Activated gamma-delta T cell treated with Interleukin-2 at 50 U/mL for 16 hours (primary cell): ENCODE measurements around the gene OR2S2.
"Not testable (repeated sequence)": the region's sequence is repeated elsewhere in the genome, so short reads cannot be mapped to it uniquely, and the experiment has no call there.

Experiments used
- DNase-seq: peaks from one replicate; pipeline ENCODE4 v3.0.0-alpha.2; 2020

Gene OR2S2

GRCh38 chr9:35930989-35931388, 27.0 kb downstream of the OR2S2 start:
- no peak for DNase-seq

GRCh38 chr9:35930521-35930920, 27.4 kb downstream of the OR2S2 start:
- no peak for DNase-seq

GRCh38 chr9:35929453-35929718, 28.6 kb downstream of the OR2S2 start:
- DNase-seq = no peak

- no peak for DNase-seq
Measured at GRCh38 chr9:35928591-35929452, 29.1 kb downstream of the OR2S2 start.

- DNase-seq = no peak
Measured at GRCh38 chr9:35923927-35924763, 33.8 kb downstream of the OR2S2 start.

GRCh38 chr9:35923598-35923926, 34.4 kb downstream of the OR2S2 start:
- no peak for DNase-seq

GRCh38 chr9:35920051-35920620, 37.8 kb downstream of the OR2S2 start:
- DNase-seq = no peak

- no peak for DNase-seq
Measured at GRCh38 chr9:35919212-35920008, 38.5 kb downstream of the OR2S2 start.

- no peak for DNase-seq
Measured at GRCh38 chr9:35918780-35919179, 39.2 kb downstream of the OR2S2 start.

GRCh38 chr9:35917261-35917660, 40.7 kb downstream of the OR2S2 start:
- DNase-seq = no peak

- no peak for DNase-seq
Measured at GRCh38 chr9:35915681-35916294, 42.2 kb downstream of the OR2S2 start.

- DNase-seq = no peak
Measured at GRCh38 chr9:35914301-35914807, 43.6 kb downstream of the OR2S2 start.

- DNase-seq = not testable (repeated sequence)
Measured at GRCh38 chr9:35913429-35913828, 44.5 kb downstream of the OR2S2 start.

GRCh38 chr9:35912791-35913400, 45.1 kb downstream of the OR2S2 start:
- DNase-seq = no peak

- DNase-seq = no peak
Measured at GRCh38 chr9:35911690-35912089, 46.3 kb downstream of the OR2S2 start.

GRCh38 chr9:35910613-35911359, 47.2 kb downstream of the OR2S2 start:
- DNase-seq = no peak

- no peak for DNase-seq
Measured at GRCh38 chr9:35909687-35910612, 48.0 kb downstream of the OR2S2 start.

- no peak for DNase-seq
Measured at GRCh38 chr9:35909274-35909673, 48.7 kb downstream of the OR2S2 start, which contains the start of gene SPAAR. Gene SPAAR, plus strand, starts transcription at chr9:35909490. Its CDS starts 974 bp downstream, at chr9:35910464.

- no peak for DNase-seq
Measured at GRCh38 chr9:35908504-35909125, 49.3 kb downstream of the OR2S2 start.
